Muscle of back (tissue), 11 donors: Measurements from ENCODE around the gene ADH4. TPM values are rescaled to one million over a fixed set of nuclear protein-coding genes. Genes with fewer than 3 reads are reported as not detected.
"Not testable (repeated sequence)": the region's sequence is repeated elsewhere in the genome, so short reads cannot be mapped to it uniquely, and the experiment has no call there.

Experiments
- DNase-seq, 3 donors: peaks; one replicate each; pipeline versions ENCODE4 v3.0.0 to v3.0.0-alpha.2; 2013
- polyA plus RNA-seq, 10 donors: library from polyadenylated mRNA; unstranded; fragments of 120-200 nt; gene quantifications; one replicate each; pipeline ENCODE4 v1.2.1, GENCODE V29; 2013; ENCODE audit not compliant: insufficient read length in 10 of 10

Gene ADH4
- polyA plus RNA-seq, 10 donors, result 0.14 to 0.29 TPM; not detected in 8

- no peak for DNase-seq
Observed at GRCh38 chr4:99134586-99134985, 9.5 kb downstream of the ADH4 start.

GRCh38 chr4:99131378-99131777, 12.7 kb downstream of the ADH4 start:
- no peak for DNase-seq

GRCh38 chr4:99126376-99126775, 17.7 kb downstream of the ADH4 start:
- no peak for DNase-seq

GRCh38 chr4:99121008-99121407, 23.1 kb downstream of the ADH4 start:
- no peak for DNase-seq

GRCh38 chr4:99120501-99120900, 23.6 kb downstream of the ADH4 start:
- DNase-seq, result no peak

- DNase-seq, result peak in 2 of 3 donors; percentile 15 to 52
Observed at GRCh38 chr4:99117876-99118693, 26.0 kb downstream of the ADH4 start.

- DNase-seq, result not testable (repeated sequence)
Observed at GRCh38 chr4:99117122-99117841, 26.8 kb downstream of the ADH4 start.

- not testable (repeated sequence) for DNase-seq
Observed at GRCh38 chr4:99109286-99109685, 34.8 kb downstream of the ADH4 start.

- DNase-seq, result no peak
Observed at GRCh38 chr4:99104153-99104552, 39.9 kb downstream of the ADH4 start.

GRCh38 chr4:99103166-99103565, 40.9 kb downstream of the ADH4 start:
- no peak for DNase-seq

- DNase-seq, result no peak
Observed at GRCh38 chr4:99102634-99103033, 41.5 kb downstream of the ADH4 start.

- no peak for DNase-seq
Observed at GRCh38 chr4:99100876-99101275, 43.2 kb downstream of the ADH4 start.

- DNase-seq, result not testable (repeated sequence)
Observed at GRCh38 chr4:99099814-99100213, 44.3 kb downstream of the ADH4 start.

GRCh38 chr4:99099311-99099710, 44.8 kb downstream of the ADH4 start:
- no peak for DNase-seq

GRCh38 chr4:99091841-99092240, 52.3 kb downstream of the ADH4 start:
- DNase-seq, result not testable (repeated sequence)

GRCh38 chr4:99091216-99091575, 52.9 kb downstream of the ADH4 start:
- DNase-seq, result no peak

GRCh38 chr4:99090481-99091215, 53.4 kb downstream of the ADH4 start:
- DNase-seq, result peak in 2 of 3 donors; percentile 71 to 81

- peak; percentile 85 to 94 (median 89) for DNase-seq
Observed at GRCh38 chr4:99088481-99089365, 55.4 kb downstream of the ADH4 start, which contains the start of gene ADH5. TSS of gene ADH5 (minus strand) at chr4:99088788. CDS start at chr4:99088700, 88 bp downstream.

- DNase-seq, result peak; percentile 59 to 84 (median 67)
Observed at GRCh38 chr4:99088023-99088449, 56.1 kb downstream of the ADH4 start.

- no peak for DNase-seq
Observed at GRCh38 chr4:99084595-99084994, 59.5 kb downstream of the ADH4 start.

- DNase-seq, result no peak
Observed at GRCh38 chr4:99082192-99082591, 61.9 kb downstream of the ADH4 start.
